Astrocyte of the cerebellum (primary cell): Measurements from ENCODE around the gene MYRIP.

Source experiments
- DNase-seq: peaks from one replicate; pipeline ENCODE4 v3.0.0-alpha.2; 2011; ENCODE audit warnings: low read depth
- H3K4me3 ChIP-seq: 2 replicates; pipeline ENCODE4 v1.5.1; 2011; ENCODE audit warnings: mild to moderate bottlenecking, low read depth, low read length, moderate library complexity
- CTCF ChIP-seq: IDR thresholded peaks from 2 replicates; pipeline ENCODE4 v1.5.1; 2012; ENCODE audit warnings: low read length, low read depth, moderate library complexity, mild to moderate bottlenecking; ENCODE audit errors: missing control alignments
- in situ Hi-C: cut with HindIII; loops from 2 replicates; pipeline ENCODE4 v1.10.0; 2017; ENCODE audit warnings: low sequenced_read_pairs

Gene MYRIP

DNA sequence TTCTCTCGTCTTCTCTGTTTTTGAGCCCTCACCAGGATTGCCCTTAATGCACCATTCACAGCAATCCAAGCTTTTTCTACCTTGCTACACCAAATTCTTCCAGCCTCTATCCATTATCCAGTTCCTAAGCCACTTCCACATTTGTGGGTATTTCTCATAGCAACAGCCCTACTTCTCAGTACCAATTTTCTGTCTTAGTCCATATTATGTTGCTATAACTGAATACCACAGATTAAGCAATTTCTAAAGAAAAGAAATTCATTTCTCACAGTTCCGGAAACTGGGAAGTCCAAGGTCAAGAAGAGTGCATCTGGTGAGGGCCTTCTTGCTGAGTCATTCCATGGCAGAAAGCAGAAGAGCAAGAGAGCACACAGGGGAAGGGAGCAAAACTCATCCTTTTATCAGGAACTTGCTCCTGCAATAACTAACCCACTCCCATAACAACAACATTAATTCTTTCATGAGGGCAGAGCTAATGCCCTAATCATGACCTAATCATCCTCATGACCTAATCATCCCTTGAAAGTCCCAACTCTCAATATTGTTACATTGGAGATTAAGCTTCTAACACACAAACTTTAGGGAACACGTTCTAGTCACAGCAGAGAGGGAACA lies 490.4 kb downstream of the MYRIP start:
- DNase-seq = peak; percentile 35
- no peak for TF ChIP-seq CTCF
- in situ Hi-C loops = no loop called here
- H3K4me3 ChIP-seq = no peak overlapping the region

- DNase-seq = no peak
- TF ChIP-seq CTCF = no peak
- H3K4me3 ChIP-seq = no peak overlapping the region
- in situ Hi-C loops = no loop called here
These were observed 493.4 kb downstream of the MYRIP start for GRCh38 chr3:40302784-40303183.

DNA sequence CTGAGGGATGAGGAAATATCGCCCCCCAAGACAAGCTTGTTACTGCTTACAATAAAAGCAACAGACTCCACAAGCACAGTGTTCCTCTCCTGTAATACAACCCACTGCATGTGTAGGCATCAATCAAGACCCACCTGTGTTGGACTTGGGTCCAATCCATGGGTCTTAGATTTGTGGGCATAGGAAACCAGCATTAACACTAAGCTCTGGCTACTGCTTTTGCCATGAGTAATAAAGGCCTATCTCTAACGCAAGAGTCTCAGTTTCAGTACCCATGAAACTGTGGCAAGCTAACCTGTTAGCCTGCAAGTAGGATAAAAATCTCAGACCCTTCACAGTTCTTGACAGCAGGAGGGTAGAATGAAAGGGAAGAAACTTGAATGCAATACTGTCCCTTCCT lies 494.9 kb downstream of the MYRIP start:
- no peak for DNase-seq
- H3K4me3 ChIP-seq = no peak overlapping the region
- TF ChIP-seq CTCF = no peak
- in situ Hi-C loops = no loop called here

- H3K4me3 ChIP-seq = no peak overlapping the region
- no peak for DNase-seq
- no peak for TF ChIP-seq CTCF
- in situ Hi-C loops = no loop called here
These were observed 496.9 kb downstream of the MYRIP start for GRCh38 chr3:40306336-40306735.

DNA sequence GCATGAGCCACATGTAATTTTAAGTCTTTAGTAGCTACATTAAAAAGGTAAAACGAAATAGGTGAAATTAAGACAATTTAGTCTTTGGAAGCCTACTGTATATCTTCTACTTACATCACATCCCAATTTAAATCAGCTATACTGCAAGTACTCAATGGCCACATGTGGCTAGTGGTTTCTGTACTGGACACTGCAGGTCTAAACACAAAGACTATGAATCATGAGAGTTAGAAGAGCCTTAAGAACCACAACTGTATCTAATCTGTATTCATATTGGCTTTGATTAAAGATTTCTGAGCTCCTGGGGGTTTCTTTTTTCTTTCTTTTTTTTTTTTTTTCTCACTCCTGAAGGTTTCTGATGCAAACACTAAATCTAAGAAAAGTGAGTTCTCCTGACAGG lies 497.8 kb downstream of the MYRIP start:
- peak; percentile 57 for DNase-seq
- H3K4me3 ChIP-seq = no peak overlapping the region
- no peak for TF ChIP-seq CTCF
- in situ Hi-C loops = no loop called here

DNA sequence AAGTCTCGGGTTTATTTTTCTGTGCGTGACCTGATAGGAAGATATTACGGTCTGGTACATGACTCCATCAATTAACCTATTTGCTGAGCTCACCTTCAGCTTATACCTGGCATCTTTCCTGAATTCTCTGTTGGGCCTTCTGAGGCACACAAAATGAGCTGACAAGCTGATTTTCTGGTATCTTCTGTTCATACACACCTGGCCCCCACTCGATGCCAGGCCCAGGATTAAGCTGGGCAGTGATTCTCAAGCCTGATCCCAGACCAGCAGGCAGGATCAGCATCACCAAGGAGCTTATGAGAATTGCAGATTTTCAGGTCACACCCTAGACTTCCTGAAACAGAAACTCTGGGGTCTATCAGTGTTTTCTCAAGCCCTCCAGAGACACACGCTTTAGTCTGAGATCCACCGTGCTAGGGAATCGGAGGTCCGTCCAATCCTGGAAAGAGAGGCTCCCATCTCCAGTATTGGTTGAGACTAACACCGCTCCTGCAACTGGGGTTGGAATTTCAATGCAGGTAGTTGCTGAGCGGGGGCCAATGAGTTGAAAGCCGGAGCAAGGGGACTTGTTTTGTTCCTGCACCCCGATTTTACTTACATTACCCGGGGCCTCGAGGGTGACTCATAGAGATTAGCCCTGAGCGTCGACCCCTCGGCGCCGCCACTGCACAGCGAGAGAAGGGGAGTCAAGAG lies 499.5 kb downstream of the MYRIP start:
- DNase-seq = no peak
- H3K4me3 ChIP-seq = peak overlapping the region; percentile 92
- in situ Hi-C loops = no loop called here
- no peak for TF ChIP-seq CTCF
